ENCODE results near the gene DGKD. TPM values are rescaled to one million over a fixed set of nuclear protein-coding genes. Genes with fewer than 3 reads are reported as not detected.

Gene DGKD
- total and polyA plus RNA-seq, 10 donors, result 21.9 to 120 (median 71.9) TPM

DNA sequence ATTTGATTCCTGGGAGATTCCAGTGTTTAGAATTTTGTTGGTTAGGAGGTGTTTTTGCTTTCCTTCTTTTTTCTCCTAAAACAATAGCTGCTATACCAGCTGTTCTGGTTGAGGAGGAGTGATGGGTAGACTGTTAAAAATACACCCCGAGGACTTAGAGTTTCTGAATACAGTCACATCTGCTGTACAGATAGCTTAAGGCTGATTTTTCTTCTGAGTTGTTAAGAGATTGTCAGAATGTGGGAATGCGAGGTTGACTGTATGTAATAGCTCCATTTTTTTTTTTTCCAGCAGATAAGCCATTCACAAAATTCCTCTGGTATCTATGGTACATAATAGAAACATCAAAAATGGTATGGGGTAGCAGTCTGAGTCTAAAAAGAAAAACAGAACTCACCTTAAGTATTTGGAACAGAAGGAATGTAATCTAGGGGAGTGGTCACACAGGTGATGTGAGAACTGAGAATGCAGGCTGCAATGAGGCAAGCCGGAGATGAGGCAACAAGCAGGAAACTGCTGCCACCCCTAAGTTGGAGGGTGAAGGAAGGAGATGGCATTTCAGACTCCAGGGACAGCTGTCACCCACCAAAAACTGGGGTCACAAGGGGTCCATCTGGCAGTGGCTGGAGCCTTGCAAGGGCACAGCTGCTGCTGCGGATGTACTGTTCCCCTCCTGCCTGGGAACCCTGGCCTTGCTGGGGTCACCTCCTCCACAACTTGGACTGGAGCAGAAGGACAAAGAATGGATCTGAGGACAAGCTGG, 2.4 kb downstream of the DGKD start:
- Histone ChIP-seq H3K27ac (peak overlapping the region; percentile 28 to 90 (median 75)), H3K27me3 (replicated peaks in 1 of 7) (no peaks in the 10 kb centered on the region), H3K36me3 (no peaks in the 10 kb centered on the region), H3K9me3 (no peaks in the 10 kb centered on the region), H3K4me3 (peak overlapping the region in 4 of 8 donors; percentile 13 to 89 (median 50)), H3K4me1 (peaks cover 40 to 92% (median 77%) of the 10 kb centered on the region in 6 donors)
- TF ChIP-seq POLR2A (IDR thresholded peaks at IDR 0.05), result no peak
- peak; percentile 52 to 65 (median 56) for TF ChIP-seq POLR2AphosphoS5 (IDR thresholded peaks at IDR 0.05)
- intact Hi-C loops (cut with DNase I; ENCODE audit: low total_unique reads), result no loop called here
- WGBS, 5 donors, result 43 to 56% (median 52%) methylated on average over 4 of the region's 4 CpGs
- DNase-seq, result no peak

DNA sequence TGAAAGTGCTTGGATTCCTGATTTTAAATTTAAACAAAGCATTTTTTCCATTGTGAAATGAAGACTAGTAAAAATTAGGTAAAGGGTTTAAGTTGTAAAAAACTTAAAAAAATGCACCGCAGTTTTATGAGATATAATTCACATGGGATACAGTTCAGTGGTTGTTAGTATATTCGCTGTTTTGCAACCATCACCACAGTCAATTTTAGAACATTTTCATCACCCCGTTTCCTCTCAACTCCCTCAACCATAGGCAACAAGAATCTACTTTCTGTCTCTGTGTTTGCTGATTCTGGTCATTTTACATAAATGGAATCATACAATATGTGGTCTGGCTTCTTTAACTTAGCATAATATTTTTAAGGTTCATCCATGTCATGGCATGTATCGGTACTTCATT, 4.0 kb downstream of the DGKD start:
- WGBS, 5 donors, result 37 to 62% (median 42%) methylated on average over 4 of the region's 4 CpGs
- peak overlapping the region in 7 of 8 donors; percentile 59 to 90 (median 78) for H3K27ac ChIP-seq
- intact Hi-C loops (cut with DNase I; ENCODE audit: low total_unique reads), result no loop called here

DNA sequence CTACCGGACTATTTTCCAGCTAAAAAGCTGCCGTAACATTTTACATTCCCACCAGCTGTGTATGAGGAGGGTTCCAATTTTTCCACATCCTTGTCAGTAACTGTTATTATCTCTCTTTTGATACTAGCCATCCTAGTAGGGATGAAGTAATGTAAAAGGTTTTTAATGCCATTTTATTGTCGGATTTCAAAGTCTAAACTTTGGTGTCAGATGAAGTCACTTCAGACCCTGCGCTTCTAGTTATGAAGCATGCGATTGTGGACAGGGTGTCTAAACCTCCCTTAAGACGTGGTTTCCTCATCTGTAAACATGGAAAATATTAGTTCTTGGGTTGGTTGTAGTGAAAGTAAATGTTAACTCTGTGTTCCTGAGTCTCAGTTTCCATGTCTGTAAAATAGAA, 4.7 kb downstream of the DGKD start:
- 50 to 68% (median 65%) methylated on average over 6 of the region's 6 CpGs for whole genome bisulfite sequencing, 5 donors

More for the DNA sequence above, 4.0 kb downstream of the DGKD start:
- H3K4me1 ChIP-seq, result peaks cover 35 to 86% (median 62%) of the 10 kb centered on the region in 6 donors
- no peak for DNase-seq
- TF ChIP-seq, protein P1, sequence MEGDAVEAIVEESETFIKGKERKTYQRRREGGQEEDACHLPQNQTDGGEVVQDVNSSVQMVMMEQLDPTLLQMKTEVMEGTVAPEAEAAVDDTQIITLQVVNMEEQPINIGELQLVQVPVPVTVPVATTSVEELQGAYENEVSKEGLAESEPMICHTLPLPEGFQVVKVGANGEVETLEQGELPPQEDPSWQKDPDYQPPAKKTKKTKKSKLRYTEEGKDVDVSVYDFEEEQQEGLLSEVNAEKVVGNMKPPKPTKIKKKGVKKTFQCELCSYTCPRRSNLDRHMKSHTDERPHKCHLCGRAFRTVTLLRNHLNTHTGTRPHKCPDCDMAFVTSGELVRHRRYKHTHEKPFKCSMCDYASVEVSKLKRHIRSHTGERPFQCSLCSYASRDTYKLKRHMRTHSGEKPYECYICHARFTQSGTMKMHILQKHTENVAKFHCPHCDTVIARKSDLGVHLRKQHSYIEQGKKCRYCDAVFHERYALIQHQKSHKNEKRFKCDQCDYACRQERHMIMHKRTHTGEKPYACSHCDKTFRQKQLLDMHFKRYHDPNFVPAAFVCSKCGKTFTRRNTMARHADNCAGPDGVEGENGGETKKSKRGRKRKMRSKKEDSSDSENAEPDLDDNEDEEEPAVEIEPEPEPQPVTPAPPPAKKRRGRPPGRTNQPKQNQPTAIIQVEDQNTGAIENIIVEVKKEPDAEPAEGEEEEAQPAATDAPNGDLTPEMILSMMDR (IDR thresholded peaks at IDR 0.05 in 8 of 11, conservative IDR thresholded peaks at IDR 0.05 in 3 of 11), result no peak
- TF ChIP-seq POLR2A (IDR thresholded peaks at IDR 0.05), result no peak
- no peak for TF ChIP-seq POLR2AphosphoS5 (IDR thresholded peaks at IDR 0.05)
- H3K27me3 ChIP-seq (replicated peaks in 1 of 7), result no peaks in the 10 kb centered on the region
- peak overlapping the region in 4 of 8 donors; percentile 5 to 89 (median 16) for H3K4me3 ChIP-seq
- peaks cover 0 to 5% (median 0%) of the 10 kb centered on the region in 6 donors for H3K36me3 ChIP-seq
- H3K9me3 ChIP-seq, result peaks cover 0 to under 1% (median 0%) of the 10 kb centered on the region in 8 donors

GRCh38 chr2:233359823-233360222, 5.5 kb downstream of the DGKD start:
- H3K4me1 ChIP-seq, result peaks cover 29 to 78% (median 56%) of the 10 kb centered on the region in 6 donors
- H3K27ac ChIP-seq, result peak overlapping the region in 3 of 8 donors; percentile 83 to 90 (median 88)
- intact Hi-C loops (cut with DNase I; ENCODE audit: low total_unique reads), result no loop called here
- H3K27me3 ChIP-seq (replicated peaks in 1 of 7), result no peaks in the 10 kb centered on the region
- DNase-seq, result no peak
- H3K4me3 ChIP-seq, result no peak overlapping the region
- peaks cover 0 to 20% (median 0%) of the 10 kb centered on the region in 6 donors for H3K36me3 ChIP-seq
- TF ChIP-seq POLR2AphosphoS5 (IDR thresholded peaks at IDR 0.05) (no peak), POLR2A (IDR thresholded peaks at IDR 0.05) (no peak)
- TF ChIP-seq, protein P1 (IDR thresholded peaks at IDR 0.05 in 8 of 11, conservative IDR thresholded peaks at IDR 0.05 in 3 of 11), result no peak
- whole genome bisulfite sequencing, 5 donors, result 90 to 99% (median 93%) methylated on average over 3 of the region's 3 CpGs
- peaks cover 0 to 15% (median 9%) of the 10 kb centered on the region in 8 donors for H3K9me3 ChIP-seq

More for the DNA sequence above, 4.7 kb downstream of the DGKD start:
- H3K36me3 ChIP-seq, result peaks cover 0 to 11% (median 0%) of the 10 kb centered on the region in 6 donors
- H3K27ac ChIP-seq, result peak overlapping the region in 6 of 8 donors; percentile 59 to 90 (median 80)
- peaks cover 29 to 80% (median 57%) of the 10 kb centered on the region in 6 donors for H3K4me1 ChIP-seq
- H3K4me3 ChIP-seq, result peak overlapping the region in 2 of 8 donors; percentile 18 to 89
- H3K9me3 ChIP-seq, result peaks cover 0 to 6% (median 5%) of the 10 kb centered on the region in 8 donors
- intact Hi-C loops (cut with DNase I; ENCODE audit: low total_unique reads), result no loop called here
- TF ChIP-seq POLR2A (IDR thresholded peaks at IDR 0.05) (no peak), POLR2AphosphoS5 (IDR thresholded peaks at IDR 0.05) (no peak)
- TF ChIP-seq, protein P1 (IDR thresholded peaks at IDR 0.05 in 8 of 11, conservative IDR thresholded peaks at IDR 0.05 in 3 of 11), result no peak
- H3K27me3 ChIP-seq (replicated peaks in 1 of 7), result no peaks in the 10 kb centered on the region
- no peak for DNase-seq

Data from spleen (tissue), 11 donors.